ENCODE results near the gene BPIFB6.

- TF ChIP-seq, protein P1, sequence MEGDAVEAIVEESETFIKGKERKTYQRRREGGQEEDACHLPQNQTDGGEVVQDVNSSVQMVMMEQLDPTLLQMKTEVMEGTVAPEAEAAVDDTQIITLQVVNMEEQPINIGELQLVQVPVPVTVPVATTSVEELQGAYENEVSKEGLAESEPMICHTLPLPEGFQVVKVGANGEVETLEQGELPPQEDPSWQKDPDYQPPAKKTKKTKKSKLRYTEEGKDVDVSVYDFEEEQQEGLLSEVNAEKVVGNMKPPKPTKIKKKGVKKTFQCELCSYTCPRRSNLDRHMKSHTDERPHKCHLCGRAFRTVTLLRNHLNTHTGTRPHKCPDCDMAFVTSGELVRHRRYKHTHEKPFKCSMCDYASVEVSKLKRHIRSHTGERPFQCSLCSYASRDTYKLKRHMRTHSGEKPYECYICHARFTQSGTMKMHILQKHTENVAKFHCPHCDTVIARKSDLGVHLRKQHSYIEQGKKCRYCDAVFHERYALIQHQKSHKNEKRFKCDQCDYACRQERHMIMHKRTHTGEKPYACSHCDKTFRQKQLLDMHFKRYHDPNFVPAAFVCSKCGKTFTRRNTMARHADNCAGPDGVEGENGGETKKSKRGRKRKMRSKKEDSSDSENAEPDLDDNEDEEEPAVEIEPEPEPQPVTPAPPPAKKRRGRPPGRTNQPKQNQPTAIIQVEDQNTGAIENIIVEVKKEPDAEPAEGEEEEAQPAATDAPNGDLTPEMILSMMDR (IDR thresholded peaks at IDR 0.05), result no peak
- no peak for TF ChIP-seq POLR2A (IDR thresholded peaks at IDR 0.05)
These were observed 34.0 kb upstream of the BPIFB6 start for GRCh38 chr20:32997431-32997830.
